BJ (cell line): ENCODE results near the gene BAD. TPM values are rescaled to one million over a fixed set of nuclear protein-coding genes. Genes with fewer than 3 reads are reported as not detected.

ENCODE experiments used
- CTCF ChIA-PET: fragments of 350-600 bp; formaldehyde crosslinking; extraction: SDS; loops from one replicate; lab custom pipeline; 2021; ENCODE audit warnings: antibody characterized with exemption, inconsistent platforms; lab: Yijun Ruan, JAX
- POLR2A ChIA-PET: fragments of 300-600 bp; sonication (Branson Sonifier 250); formaldehyde crosslinking; extraction: SDS; loops from one replicate; lab custom pipeline; 2021; ENCODE audit warnings: antibody characterized with exemption; lab: Charles Lee
- DNase-seq: peaks from one replicate; pipeline ENCODE4 v3.0.0-alpha.2; 2011; ENCODE audit warnings: low read depth
- H3K27me3 ChIP-seq: 2 replicates; pipeline ENCODE4 v1.6.0; 2011; ENCODE audit warnings: low read length; ENCODE audit not compliant: control insufficient read depth, insufficient read depth
- H3K36me3 ChIP-seq: 2 replicates; pipeline ENCODE4 v1.5.1; 2011; ENCODE audit warnings: low read length; ENCODE audit not compliant: control insufficient read depth, insufficient read depth
- H3K4me3 ChIP-seq: 2 replicates; pipeline ENCODE4 v1.5.1; 2011; ENCODE audit warnings: low read depth, mild to moderate bottlenecking, control low read depth, low read length
- CTCF ChIP-seq: IDR thresholded peaks from 2 replicates; pipeline ENCODE4 v1.5.1; 2011; ENCODE audit warnings: low read depth, mild to moderate bottlenecking, control low read depth, inconsistent platforms, low read length, moderate library complexity; ENCODE audit not compliant: insufficient read depth
- polyA plus RNA-seq: library from polyadenylated mRNA; depleted of rRNA; stranded (reverse); fragments of >200 nt; gene quantifications from 2 replicates; pipeline ENCODE4 v1.2.3, GENCODE V29; 2011

BAD gene
- polyA plus RNA-seq, 1 experiment, result 85.3 TPM

GRCh38 chr11:64322925-64323260 lies 38.4 kb upstream of the BAD start:
- no peak overlapping the region for H3K4me3 ChIP-seq
- peaks cover 15% of the 10 kb centered on the region for H3K36me3 ChIP-seq
- ChIA-PET CTCF (interaction anchor here (1.5 kb wide), 1 partner anchor 9 kb away, joined by 4 read pairs; no protein-coding TSS in a partner anchor), POLR2A (no interaction called here)
- TF ChIP-seq CTCF, result no peak
- DNase-seq, result no peak
- no peaks in the 10 kb centered on the region for H3K27me3 ChIP-seq

- no peak overlapping the region for H3K4me3 ChIP-seq
- TF ChIP-seq CTCF, result no peak
- DNase-seq, result no peak
- ChIA-PET CTCF (no interaction called here), POLR2A (no interaction called here)
- H3K36me3 ChIP-seq, result peaks cover 15% of the 10 kb centered on the region
- H3K27me3 ChIP-seq, result no peaks in the 10 kb centered on the region
These were observed 37.1 kb upstream of the BAD start for GRCh38 chr11:64321533-64321932.

GRCh38 chr11:64321026-64321425 lies 36.6 kb upstream of the BAD start:
- ChIA-PET POLR2A (no interaction called here), CTCF (no interaction called here)
- Histone ChIP-seq H3K27me3 (no peaks in the 10 kb centered on the region), H3K4me3 (no peak overlapping the region), H3K36me3 (peaks cover 15% of the 10 kb centered on the region)
- TF ChIP-seq CTCF, result no peak
- DNase-seq, result no peak

- POLR2A ChIA-PET, result no interaction called here
- TF ChIP-seq CTCF, result no peak
- no peaks in the 10 kb centered on the region for H3K27me3 ChIP-seq
- no peak for DNase-seq
- H3K36me3 ChIP-seq, result peaks cover 16% of the 10 kb centered on the region
- H3K4me3 ChIP-seq, result no peak overlapping the region
- CTCF ChIA-PET, result interaction anchor here (1.3 kb wide), 2 partner anchors 16 to 20 kb away, joined by 3 to 5 read pairs; partner anchors contain the start of gene ESRRA
These were observed 36.1 kb upstream of the BAD start for GRCh38 chr11:64320556-64320955.

- DNase-seq, result no peak
- TF ChIP-seq CTCF, result no peak
- Histone ChIP-seq H3K36me3 (peaks cover 22% of the 10 kb centered on the region), H3K4me3 (peak overlapping the region; percentile 98), H3K27me3 (no peaks in the 10 kb centered on the region)
- ChIA-PET CTCF (interaction anchor here (1.3 to 2.7 kb wide), 5 partner anchors 13 to 115 kb away, joined by 3 to 20 read pairs (median 5); partner anchors contain the start of gene ESRRA), POLR2A (no interaction called here)
These were observed 34.6 kb upstream of the BAD start for GRCh38 chr11:64318766-64319761.
